Measurements from ENCODE around the gene CSMD2. TPM values are rescaled to one million over a fixed set of nuclear protein-coding genes. Genes with fewer than 3 reads are reported as not detected.

The CSMD2 gene
- total RNA-seq, 2 donors from 2014 or later: 2.8 to 3.0 TPM

DNA sequence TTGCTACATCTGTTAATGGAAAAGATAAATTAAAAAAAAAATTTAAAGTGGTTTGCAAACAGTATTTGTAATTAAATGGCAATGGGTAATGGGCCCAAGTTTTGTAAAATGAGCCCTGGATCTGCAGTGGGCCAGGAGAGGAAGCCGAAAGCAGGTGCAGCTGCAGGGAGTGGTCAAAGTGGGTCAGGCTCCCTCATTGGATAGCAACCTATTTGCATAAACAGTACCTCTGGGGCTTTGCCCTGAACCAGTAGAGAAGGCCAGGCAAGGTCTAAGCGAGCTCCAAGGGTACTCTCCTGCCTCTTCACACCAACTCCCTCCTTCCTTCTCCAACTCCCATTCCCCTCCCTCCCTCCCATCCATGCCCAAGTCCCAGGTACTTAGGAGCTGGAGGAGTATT is 162.2 kb downstream of the CSMD2 start:
- ATAC-seq (ENCODE audit: insufficient number of reproducible peaks, low FRiP score, low read depth): no peak
- no peak for DNase-seq (ENCODE audit: low spot score)
- TF ChIP-seq, protein P1, sequence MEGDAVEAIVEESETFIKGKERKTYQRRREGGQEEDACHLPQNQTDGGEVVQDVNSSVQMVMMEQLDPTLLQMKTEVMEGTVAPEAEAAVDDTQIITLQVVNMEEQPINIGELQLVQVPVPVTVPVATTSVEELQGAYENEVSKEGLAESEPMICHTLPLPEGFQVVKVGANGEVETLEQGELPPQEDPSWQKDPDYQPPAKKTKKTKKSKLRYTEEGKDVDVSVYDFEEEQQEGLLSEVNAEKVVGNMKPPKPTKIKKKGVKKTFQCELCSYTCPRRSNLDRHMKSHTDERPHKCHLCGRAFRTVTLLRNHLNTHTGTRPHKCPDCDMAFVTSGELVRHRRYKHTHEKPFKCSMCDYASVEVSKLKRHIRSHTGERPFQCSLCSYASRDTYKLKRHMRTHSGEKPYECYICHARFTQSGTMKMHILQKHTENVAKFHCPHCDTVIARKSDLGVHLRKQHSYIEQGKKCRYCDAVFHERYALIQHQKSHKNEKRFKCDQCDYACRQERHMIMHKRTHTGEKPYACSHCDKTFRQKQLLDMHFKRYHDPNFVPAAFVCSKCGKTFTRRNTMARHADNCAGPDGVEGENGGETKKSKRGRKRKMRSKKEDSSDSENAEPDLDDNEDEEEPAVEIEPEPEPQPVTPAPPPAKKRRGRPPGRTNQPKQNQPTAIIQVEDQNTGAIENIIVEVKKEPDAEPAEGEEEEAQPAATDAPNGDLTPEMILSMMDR (IDR thresholded peaks at IDR 0.05): no peak
- Histone ChIP-seq H3K4me3 (no peak overlapping the region), H3K9me3 (no peaks in the 10 kb centered on the region), H3K27ac (no peak overlapping the region), H3K27me3 (replicated peaks; ENCODE audit: insufficient read depth) (no peaks in the 10 kb centered on the region), H3K36me3 (no peaks in the 10 kb centered on the region), H3K4me1 (ENCODE audit: control insufficient read depth in 1 of 2, low read depth in 2 of 2) (no peaks in the 10 kb centered on the region)

DNA sequence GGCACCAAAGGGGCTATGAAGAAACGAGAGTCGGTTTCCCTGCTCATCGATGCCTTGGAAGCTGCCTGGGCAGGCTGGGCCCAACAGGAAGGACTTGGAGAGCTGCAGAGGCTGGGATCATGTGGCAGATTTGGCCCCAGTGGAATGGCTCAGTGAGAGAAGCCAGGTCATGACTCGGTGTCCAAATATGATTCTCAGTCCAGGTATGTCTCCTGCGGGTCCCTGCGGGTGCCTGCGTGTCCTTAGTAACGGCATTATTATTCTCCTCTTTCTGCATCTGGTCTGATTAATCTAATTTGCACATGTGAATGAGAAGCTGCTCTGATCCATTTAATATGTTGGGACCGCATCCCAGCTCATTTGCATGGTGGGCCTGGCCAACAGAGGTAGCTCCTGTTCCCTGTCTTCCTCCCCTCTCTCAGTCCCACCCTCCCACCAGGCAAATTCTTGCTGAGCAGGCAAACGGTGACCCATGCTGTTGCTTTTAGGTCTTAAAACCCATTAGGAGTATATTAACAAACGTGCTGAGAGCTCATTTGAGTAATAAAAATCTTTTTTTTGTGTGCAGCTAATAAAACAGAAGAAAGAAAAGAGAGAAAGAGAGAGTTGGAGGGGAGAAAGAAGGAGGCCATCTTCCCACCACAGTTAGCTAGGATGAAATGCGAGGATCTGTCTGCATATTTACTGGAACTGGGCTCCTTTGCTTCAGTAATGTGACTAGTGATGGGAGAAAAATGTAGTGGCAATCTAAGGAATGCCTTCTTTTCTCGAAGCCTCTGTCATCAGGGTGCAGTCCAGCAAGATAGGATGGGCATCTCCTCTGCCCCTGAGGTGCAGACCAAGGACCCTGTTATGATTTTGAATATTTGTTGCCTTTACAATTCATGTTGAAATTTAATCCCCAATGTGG is 167.6 kb downstream of the CSMD2 start:
- no peak for ATAC-seq (ENCODE audit: insufficient number of reproducible peaks, low FRiP score, low read depth)
- H3K4me3 ChIP-seq: no peak overlapping the region

DNA sequence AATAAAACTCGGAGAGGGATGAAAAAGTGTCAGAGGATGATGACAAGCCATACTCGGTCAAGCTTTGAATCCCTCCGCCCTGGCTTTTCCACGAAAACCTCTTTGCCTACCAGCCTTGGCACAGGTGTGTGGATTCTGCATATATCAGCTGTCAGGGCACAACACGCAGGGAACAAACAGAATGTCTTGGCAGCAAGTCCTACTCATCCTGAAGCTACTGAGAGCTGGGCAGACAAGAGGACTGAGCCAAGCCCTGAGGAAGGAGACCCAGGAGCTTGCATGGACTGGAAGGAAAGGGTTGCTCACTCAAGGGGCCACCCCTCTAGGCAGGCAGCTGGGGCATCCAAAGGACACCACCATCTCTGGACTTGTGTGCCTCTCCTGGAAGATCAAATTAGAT is 168.7 kb downstream of the CSMD2 start:
- H3K27me3 ChIP-seq (replicated peaks; ENCODE audit: insufficient read depth): no peaks in the 10 kb centered on the region
- no peaks in the 10 kb centered on the region for H3K4me1 ChIP-seq (ENCODE audit: control insufficient read depth in 1 of 2, low read depth in 2 of 2)
- no peak for DNase-seq (ENCODE audit: low spot score)
- no peak overlapping the region for H3K4me3 ChIP-seq
- H3K27ac ChIP-seq: no peak overlapping the region
- no peaks in the 10 kb centered on the region for H3K36me3 ChIP-seq
- no peak for ATAC-seq (ENCODE audit: insufficient number of reproducible peaks, low FRiP score, low read depth)
- TF ChIP-seq, protein P1 (IDR thresholded peaks at IDR 0.05): no peak
- no peaks in the 10 kb centered on the region for H3K9me3 ChIP-seq

More for the DNA sequence above, 167.6 kb downstream of the CSMD2 start:
- no peaks in the 10 kb centered on the region for H3K36me3 ChIP-seq
- H3K9me3 ChIP-seq: no peaks in the 10 kb centered on the region
- H3K27ac ChIP-seq: no peak overlapping the region
- TF ChIP-seq, protein P1 (IDR thresholded peaks at IDR 0.05): no peak
- H3K4me1 ChIP-seq (ENCODE audit: control insufficient read depth in 1 of 2, low read depth in 2 of 2): no peaks in the 10 kb centered on the region
- DNase-seq (ENCODE audit: low spot score): no peak
- H3K27me3 ChIP-seq (replicated peaks; ENCODE audit: insufficient read depth): no peaks in the 10 kb centered on the region

DNA sequence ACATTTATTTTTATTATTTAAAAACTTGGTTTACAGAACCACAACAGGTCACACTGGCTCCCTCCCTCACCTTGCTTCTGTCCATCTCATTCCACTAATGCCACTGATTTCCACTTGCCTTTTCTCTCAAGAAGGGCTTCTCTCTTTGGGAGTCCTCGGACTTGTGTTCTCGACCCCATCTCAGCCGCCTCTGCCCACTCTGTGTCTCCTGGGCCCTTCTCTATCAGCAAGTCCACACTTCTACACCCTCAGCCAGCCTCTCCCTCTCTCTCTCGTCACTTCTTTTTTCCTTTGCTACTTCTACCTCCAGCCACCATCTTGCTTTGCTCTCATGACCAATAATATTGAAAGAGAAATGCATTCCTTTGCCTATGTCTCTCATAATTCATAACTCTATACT is 171.7 kb downstream of the CSMD2 start:
- Histone ChIP-seq H3K36me3 (no peaks in the 10 kb centered on the region), H3K27ac (no peak overlapping the region), H3K9me3 (no peaks in the 10 kb centered on the region), H3K4me1 (ENCODE audit: control insufficient read depth in 1 of 2, low read depth in 2 of 2) (no peaks in the 10 kb centered on the region), H3K27me3 (replicated peaks; ENCODE audit: insufficient read depth) (no peaks in the 10 kb centered on the region), H3K4me3 (no peak overlapping the region)
- DNase-seq (ENCODE audit: low spot score): no peak
- TF ChIP-seq, protein P1 (IDR thresholded peaks at IDR 0.05): no peak
- ATAC-seq (ENCODE audit: insufficient number of reproducible peaks, low FRiP score, low read depth): no peak

DNA sequence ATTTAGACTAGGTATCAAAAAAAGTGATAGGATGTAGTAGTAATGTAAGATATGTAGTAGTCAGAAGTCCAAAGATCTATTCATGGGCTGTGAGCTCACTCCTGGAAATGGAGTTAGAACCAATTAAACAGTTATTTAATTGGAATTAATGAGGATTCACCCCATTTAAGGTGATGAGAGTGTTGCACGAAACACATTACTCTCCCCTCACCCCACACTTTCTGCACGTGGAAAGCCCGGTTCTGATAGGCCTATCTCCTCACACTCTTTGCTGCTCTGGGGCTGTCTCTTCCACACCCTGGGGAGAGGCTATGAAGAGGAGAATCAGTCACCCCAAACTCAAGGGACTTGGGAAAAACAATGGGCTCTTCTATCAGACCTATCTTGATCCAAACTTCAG is 174.7 kb downstream of the CSMD2 start:
- H3K4me3 ChIP-seq: no peak overlapping the region
- H3K27ac ChIP-seq: no peak overlapping the region
- TF ChIP-seq, protein P1 (IDR thresholded peaks at IDR 0.05): no peak
- peaks cover 12 to 19% of the 10 kb centered on the region in 2 donors for H3K4me1 ChIP-seq (ENCODE audit: control insufficient read depth in 1 of 2, low read depth in 2 of 2)
- no peaks in the 10 kb centered on the region for H3K9me3 ChIP-seq
- ATAC-seq (ENCODE audit: insufficient number of reproducible peaks, low FRiP score, low read depth) (no peak), DNase-seq (ENCODE audit: low spot score) (no peak)
- no peaks in the 10 kb centered on the region for H3K36me3 ChIP-seq
- H3K27me3 ChIP-seq (replicated peaks; ENCODE audit: insufficient read depth): no peaks in the 10 kb centered on the region

Measured in thoracic aorta (tissue), 2 donors.